DND-41 (cell line): ENCODE results near the gene TMIGD1.

ENCODE experiments used
- CTCF ChIP-seq: IDR thresholded peaks from 2 replicates; pipeline ENCODE4 v1.5.1; 2012; ENCODE audit warnings: borderline replicate concordance, low read length, moderate library complexity, mild to moderate bottlenecking; ENCODE audit not compliant: poor library complexity, severe bottlenecking; ENCODE audit errors: extremely low read depth
- EZH2 ChIP-seq: IDR thresholded peaks from 3 replicates; pipeline ENCODE4 v1.6.1; 2012; ENCODE audit warnings: borderline replicate concordance, low read depth, mild to moderate bottlenecking, moderate library complexity, low read length, inconsistent platforms; ENCODE audit not compliant: severe bottlenecking

- TF ChIP-seq CTCF, result no peak
- no peak for TF ChIP-seq EZH2
These were observed 45.0 kb upstream of the TMIGD1 start, which contains the start of gene CPD for GRCh38 chr17:30378825-30379302.
